Dermis lymphatic vessel endothelial cell (primary cell): ENCODE measurements around the gene OAT. TPM values are rescaled to one million over a fixed set of nuclear protein-coding genes. Genes with fewer than 3 reads are reported as not detected.

ENCODE experiments used
- total RNA-seq: library from RNA; depleted of rRNA; stranded (reverse); fragments of >200 nt; gene quantifications from 2 replicates; pipeline ENCODE4 v1.2.1, GENCODE V29; 2014

The OAT gene
- 143 and 159 TPM in 2 replicates for total RNA-seq

DNA sequence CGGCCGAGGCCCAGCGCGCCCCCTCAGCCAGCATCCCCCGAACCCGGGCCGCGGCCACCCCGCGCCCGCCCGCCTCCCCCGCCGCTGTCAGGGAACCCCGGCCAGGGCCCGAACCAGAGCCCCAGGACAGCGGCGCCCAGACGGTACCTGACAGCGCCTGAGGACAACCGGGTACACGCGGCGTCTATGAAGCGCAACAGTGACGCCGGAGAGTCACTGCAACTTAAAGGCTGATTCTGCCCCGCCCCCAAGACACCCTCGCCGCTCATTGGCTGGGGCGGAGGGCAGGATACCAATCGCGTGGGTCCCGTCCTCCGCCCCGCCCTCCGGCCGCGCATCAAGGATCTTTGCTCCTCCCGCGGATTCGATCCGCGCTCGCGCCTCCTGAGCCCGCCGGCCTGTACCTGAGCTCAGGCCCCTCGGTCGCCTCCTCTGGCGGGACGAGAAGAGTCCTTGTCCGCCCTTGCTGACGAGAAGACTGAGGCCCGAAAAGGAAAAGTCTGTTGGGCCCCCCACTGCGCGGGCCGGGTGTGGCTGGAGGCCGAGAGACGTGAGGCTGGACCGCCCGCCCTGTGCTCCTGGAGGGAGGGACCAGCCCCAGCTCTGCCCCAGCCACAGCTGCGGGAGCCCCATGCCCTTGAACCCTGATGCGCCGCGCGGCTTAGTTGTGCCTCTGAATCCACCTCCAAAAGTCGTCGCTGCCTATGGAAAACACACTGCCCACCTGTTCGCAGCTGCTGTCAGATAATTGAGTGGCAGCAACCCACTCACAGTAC lies at the start of gene OAT:
Gene OAT, minus strand, starts transcription at position 198 of the 776 bp plus-strand sequence. CDS start 6,752 bp downstream, outside the sequence.

DNA sequence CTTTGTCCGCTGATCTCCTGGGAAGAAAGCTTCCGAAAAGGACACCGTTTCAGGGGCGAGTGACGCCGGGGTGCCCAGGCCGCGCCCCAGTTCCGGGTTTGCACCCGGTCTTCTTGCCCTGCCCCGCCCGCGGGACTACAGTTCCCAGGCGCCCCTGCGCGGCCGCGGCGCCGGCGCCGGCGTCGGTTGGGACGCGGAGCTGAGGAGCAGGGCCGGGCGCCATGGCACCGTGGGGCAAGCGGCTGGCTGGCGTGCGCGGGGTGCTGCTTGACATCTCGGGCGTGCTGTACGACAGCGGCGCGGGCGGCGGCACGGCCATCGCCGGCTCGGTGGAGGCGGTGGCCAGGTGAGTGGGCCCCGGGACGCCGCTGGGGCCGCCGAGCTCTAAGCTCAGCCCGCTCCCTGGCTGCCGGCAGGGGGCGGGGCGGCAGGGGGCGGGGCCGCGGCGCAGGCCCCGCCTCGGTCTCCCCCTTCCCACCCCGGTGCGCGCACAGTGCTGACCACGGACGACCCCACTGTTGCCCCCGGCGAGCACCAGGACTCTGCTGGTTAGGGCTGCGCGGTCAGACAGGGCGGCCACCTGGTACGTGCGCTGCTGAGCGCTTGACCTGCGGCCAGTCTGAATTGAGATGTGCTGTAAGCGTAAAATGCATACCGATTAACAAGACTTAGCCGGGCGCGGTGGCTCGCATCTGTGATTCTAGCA lies 43.1 kb upstream of the OAT start, which contains the start of gene LHPP:
Gene LHPP, plus strand, starts transcription at position 182 of the 706 bp plus-strand sequence. Its CDS starts 40 bp downstream, at position 222.

DNA sequence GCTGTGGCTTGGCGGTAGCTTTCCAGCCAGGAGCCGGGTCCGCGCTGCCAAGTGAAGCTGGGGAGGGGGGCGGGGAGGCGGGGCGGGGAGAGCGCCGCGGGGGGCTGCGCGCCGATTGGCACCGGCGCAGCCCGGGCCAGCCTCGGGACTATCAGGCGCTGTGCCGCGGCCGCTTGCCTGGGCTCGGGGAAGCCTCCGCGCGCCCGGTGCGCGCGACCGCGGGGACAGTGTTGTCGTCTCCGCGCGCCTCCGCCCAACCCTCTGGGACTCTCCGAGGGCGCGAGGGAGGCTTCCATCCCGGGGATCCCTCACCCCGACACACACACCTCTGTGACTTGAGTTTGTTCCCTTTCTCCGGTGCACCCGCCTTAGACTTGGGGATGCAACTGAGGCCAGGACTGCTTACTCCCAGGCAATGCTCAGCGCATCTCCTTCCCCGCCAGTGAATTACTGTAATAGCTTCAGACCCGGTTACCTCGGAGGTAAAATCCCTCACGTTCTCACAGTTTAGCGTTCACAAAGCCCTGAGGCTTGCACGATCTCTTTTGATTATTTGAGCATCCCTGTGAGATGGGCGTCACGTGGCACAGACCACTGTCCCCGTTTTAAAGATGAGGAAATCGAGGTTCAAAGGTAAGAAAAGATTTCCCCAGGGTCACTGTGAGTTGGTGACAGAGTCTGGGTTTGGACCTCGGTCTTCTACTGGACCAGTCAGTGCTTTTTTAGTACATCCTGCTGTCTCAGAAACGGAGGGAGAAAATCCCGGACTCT lies 31.5 kb upstream of the OAT start, which contains the start of gene NKX1-2:
Gene NKX1-2, minus strand, starts transcription at position 24 of the 771 bp plus-strand sequence. CDS start 92 bp downstream, outside the sequence.

Other genes with a start within 250 kb of the OAT start
- gene NKX1-2, start 31.1 kb upstream of the OAT start, total RNA-seq, result not detected in 2 replicates
- gene LHPP, start 42.9 kb upstream of the OAT start, total RNA-seq, result 4.8 and 5.3 TPM in 2 replicates